Neural crest cell (in vitro differentiated cells): ENCODE results near the gene SBK1. TPM values are rescaled to one million over a fixed set of nuclear protein-coding genes. Genes with fewer than 3 reads are reported as not detected.
A peak's percentile ranks its signal among the peaks of the same experiment; 100 is the strongest.

Source experiments
- DNase-seq: peaks from one replicate; pipeline ENCODE4 v3.0.0; 2021; ENCODE audit warnings: low read depth, mixed read lengths, low spot score
- H3K27ac Mint-ChIP-seq: one replicate; pipeline ENCODE4 v1.8.0; 2021; ENCODE audit warnings: mild to moderate bottlenecking, mixed read lengths; ENCODE audit not compliant: unreplicated experiment
- H3K27me3 Mint-ChIP-seq: 2 replicates; pipeline ENCODE4 v1.8.0; 2021; ENCODE audit warnings: low read depth, mild to moderate bottlenecking, mixed read lengths
- H3K36me3 Mint-ChIP-seq: 2 replicates; pipeline ENCODE4 v1.8.0; 2021; ENCODE audit warnings: low read depth, mild to moderate bottlenecking, mixed read lengths
- H3K4me1 Mint-ChIP-seq: 2 replicates; pipeline ENCODE4 v1.8.0; 2021; ENCODE audit warnings: mixed read lengths
- H3K4me3 Mint-ChIP-seq: one replicate; pipeline ENCODE4 v1.8.0; 2021; ENCODE audit warnings: mild to moderate bottlenecking, mixed read lengths
- H3K9me3 Mint-ChIP-seq: 2 replicates; pipeline ENCODE4 v1.8.0; 2021; ENCODE audit warnings: mixed read lengths
- CTCF ChIP-seq: fragments of 200-600 bp; sonication (generic); conservative IDR thresholded peaks from 2 replicates; pipeline ENCODE4 v1.5.0; 2021; ENCODE audit warnings: antibody characterized with exemption, mild to moderate bottlenecking
- total RNA-seq: library from RNA; stranded (reverse); gene quantifications from 2 replicates; pipeline ENCODE4 v1.2.1, GENCODE V29; 2021

SBK1 gene
- total RNA-seq, 1 donor from 2014 or later: 79.0 TPM

- no peak overlapping the region for H3K4me3 Mint-ChIP-seq
- TF ChIP-seq CTCF: no peak
- H3K27ac Mint-ChIP-seq: no peak overlapping the region
- H3K27me3 Mint-ChIP-seq: no peaks in the 10 kb centered on the region
- H3K36me3 Mint-ChIP-seq: peaks cover 8% of the 10 kb centered on the region
- no peak for DNase-seq
- H3K9me3 Mint-ChIP-seq: no peaks in the 10 kb centered on the region
- peaks cover 4% of the 10 kb centered on the region for H3K4me1 Mint-ChIP-seq
These were observed 8.8 kb downstream of the SBK1 start for GRCh38 chr16:28301154-28301553.

DNA sequence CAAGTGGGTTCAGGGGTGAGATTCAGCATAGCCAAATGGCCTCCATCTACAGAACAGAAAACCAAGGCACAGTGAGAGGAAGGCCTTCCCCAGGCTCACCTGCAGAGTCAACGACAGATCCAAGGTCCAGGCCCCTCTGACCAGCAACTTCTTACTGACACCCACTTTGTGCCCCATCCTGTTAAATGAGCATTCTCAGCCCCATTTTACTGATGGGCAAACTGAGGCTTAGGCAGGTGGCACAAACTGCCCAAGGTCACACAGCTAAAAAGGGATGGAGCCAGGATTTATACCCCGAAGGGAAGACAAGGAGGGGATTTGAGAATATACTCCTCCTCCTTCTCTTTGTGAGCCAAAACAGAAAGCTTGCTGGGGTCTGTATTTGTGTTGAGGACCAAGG, 9.3 kb downstream of the SBK1 start:
- no peak for TF ChIP-seq CTCF
- Mint-ChIP-seq H3K9me3 (no peaks in the 10 kb centered on the region), H3K27ac (no peak overlapping the region), H3K4me1 (peaks cover 2% of the 10 kb centered on the region), H3K27me3 (no peaks in the 10 kb centered on the region), H3K4me3 (no peak overlapping the region), H3K36me3 (peaks cover 7% of the 10 kb centered on the region)
- DNase-seq: no peak

- Mint-ChIP-seq H3K27ac (no peak overlapping the region), H3K36me3 (peaks cover 5% of the 10 kb centered on the region), H3K9me3 (no peaks in the 10 kb centered on the region), H3K4me1 (no peaks in the 10 kb centered on the region), H3K27me3 (no peaks in the 10 kb centered on the region), H3K4me3 (no peak overlapping the region)
- no peak for DNase-seq
- no peak for TF ChIP-seq CTCF
These were observed 10.8 kb downstream of the SBK1 start for GRCh38 chr16:28303132-28303531.

DNA sequence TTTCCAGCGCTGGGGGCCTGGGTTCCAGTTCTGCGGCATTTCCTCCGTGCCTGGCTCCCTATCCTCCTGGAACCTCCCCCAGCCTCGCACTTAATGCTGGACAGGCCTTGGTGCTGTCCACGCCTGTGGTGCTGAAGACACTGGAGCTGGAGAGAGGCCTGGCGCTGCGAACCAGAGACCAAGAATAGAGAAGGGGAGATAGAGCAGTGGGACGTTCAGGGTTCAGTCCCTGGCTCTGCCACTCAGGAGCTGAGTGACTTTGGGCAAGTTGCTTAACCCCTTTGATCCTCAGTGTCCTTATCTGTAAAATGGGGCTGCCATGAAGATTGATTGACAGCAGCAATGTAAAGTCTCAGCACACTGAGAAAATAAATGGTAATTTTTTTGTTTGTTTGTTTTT, 11.9 kb downstream of the SBK1 start:
- peak; percentile 35 for DNase-seq
- Mint-ChIP-seq H3K9me3 (no peaks in the 10 kb centered on the region), H3K36me3 (peaks cover 10% of the 10 kb centered on the region), H3K27ac (no peak overlapping the region), H3K4me3 (peak overlapping the region; percentile 51), H3K4me1 (no peaks in the 10 kb centered on the region), H3K27me3 (no peaks in the 10 kb centered on the region)
- no peak for TF ChIP-seq CTCF

DNA sequence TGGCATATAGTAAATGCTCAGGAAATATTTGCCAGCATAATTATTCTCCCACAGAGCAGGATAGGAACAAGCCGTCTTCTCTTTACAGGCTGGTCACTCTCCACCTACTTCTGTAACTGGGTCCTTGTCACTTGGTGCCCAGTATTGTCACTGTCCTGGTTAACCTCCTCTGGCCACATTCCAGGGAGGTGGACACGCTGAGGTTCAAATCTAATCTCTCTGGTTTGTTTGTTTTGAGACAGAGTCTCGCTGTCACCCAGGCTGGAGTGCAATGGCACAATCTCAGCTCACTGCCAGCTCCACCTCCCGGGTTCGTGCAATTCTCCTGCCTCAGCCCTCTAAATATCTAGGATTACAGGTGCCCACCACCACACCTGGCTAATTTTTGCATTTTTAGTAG, 15.6 kb downstream of the SBK1 start:
- H3K36me3 Mint-ChIP-seq: peaks cover 12% of the 10 kb centered on the region
- no peak for TF ChIP-seq CTCF
- no peak overlapping the region for H3K27ac Mint-ChIP-seq
- no peaks in the 10 kb centered on the region for H3K4me1 Mint-ChIP-seq
- H3K9me3 Mint-ChIP-seq: no peaks in the 10 kb centered on the region
- no peak for DNase-seq
- H3K27me3 Mint-ChIP-seq: no peaks in the 10 kb centered on the region
- no peak overlapping the region for H3K4me3 Mint-ChIP-seq
